ENCODE data around the gene CACUL1. TPM values are rescaled to one million over a fixed set of nuclear protein-coding genes. Genes with fewer than 3 reads are reported as not detected.
A peak's percentile ranks its signal among the peaks of the same experiment; 100 is the strongest.
"Not testable (repeated sequence)": the region's sequence is repeated elsewhere in the genome, so short reads cannot be mapped to it uniquely, and the experiment has no call there.

Gene CACUL1
- total RNA-seq, 2 experiments from 2014 or later: 28.6 to 34.8 TPM

DNA sequence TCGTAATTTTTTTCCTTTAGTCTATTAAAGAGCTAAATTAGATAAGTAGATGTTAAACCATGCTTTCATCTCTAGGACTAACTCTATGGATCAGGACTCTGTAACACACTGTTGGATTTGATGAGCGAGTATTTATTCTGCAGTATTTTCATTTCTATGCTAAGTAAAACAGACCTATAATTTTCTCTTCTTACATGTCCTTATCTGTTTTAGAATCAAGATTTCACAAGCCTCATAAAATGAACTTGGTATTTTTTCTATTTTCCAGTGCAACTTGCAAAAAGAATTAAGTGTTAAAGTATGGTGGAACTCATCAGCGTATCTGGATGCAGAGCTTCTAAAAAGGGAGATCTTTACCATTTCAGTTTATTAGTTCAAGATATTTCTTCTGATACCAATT, 2.4 kb downstream of the CACUL1 start:
- Mint-ChIP-seq H3K9me3 (no peaks in the 10 kb centered on the region), H3K36me3 (peaks cover 22% of the 10 kb centered on the region), H3K4me1 (peaks cover 38% of the 10 kb centered on the region), H3K27ac (no peak overlapping the region), H3K27me3 (peaks cover 4% of the 10 kb centered on the region), H3K4me3 (peak overlapping the region; percentile 95)
- DNase-seq: no peak

- Mint-ChIP-seq H3K27me3 (no peaks in the 10 kb centered on the region), H3K36me3 (peaks cover 28% of the 10 kb centered on the region), H3K9me3 (no peaks in the 10 kb centered on the region), H3K4me1 (peaks cover 42% of the 10 kb centered on the region), H3K27ac (no peak overlapping the region), H3K4me3 (no peak overlapping the region)
- DNase-seq: no peak
Measured at GRCh38 chr10:118751265-118751664, 3.5 kb downstream of the CACUL1 start.

DNA sequence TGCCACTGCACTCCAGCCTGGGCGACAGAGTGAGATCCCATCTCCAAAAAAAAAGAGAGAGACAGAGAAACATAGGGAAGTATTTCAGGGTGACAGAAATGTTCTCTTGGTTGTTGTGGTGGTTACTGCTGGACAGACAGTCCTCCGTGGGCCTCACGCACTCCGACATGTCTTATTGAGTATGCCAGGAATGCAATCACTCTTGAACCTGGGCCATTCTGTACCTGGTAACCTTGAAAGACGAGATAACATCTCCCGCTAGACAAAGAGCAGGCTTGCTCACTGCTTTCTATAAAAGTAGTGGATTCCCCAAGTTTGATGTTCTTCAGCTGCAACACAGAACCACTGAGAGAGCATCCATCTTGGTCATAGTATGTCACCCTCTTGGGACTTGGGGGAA, 6.7 kb downstream of the CACUL1 start:
- H3K36me3 Mint-ChIP-seq: peaks cover 28% of the 10 kb centered on the region
- no peak overlapping the region for H3K4me3 Mint-ChIP-seq
- no peaks in the 10 kb centered on the region for H3K27me3 Mint-ChIP-seq
- H3K4me1 Mint-ChIP-seq: peaks cover 40% of the 10 kb centered on the region
- H3K9me3 Mint-ChIP-seq: no peaks in the 10 kb centered on the region
- DNase-seq: no peak
- no peak overlapping the region for H3K27ac Mint-ChIP-seq

DNA sequence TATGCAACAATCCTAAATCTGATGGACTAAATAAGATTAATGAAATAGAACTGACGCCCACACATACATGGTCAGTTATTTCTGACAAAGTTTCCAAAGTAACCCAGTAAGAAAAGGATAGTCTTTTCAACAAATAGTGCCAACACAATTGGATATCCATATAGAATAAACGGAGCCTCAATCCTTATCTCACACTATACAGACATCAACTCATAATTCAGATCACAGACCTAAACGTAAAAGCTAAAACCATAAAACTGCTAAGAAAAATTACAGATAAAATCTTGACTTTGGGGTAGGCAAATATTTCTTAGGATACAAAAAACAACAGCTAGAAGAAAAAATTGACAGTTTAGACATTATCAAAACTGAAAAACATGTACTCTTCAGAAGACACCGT, 8.5 kb downstream of the CACUL1 start:
- no peaks in the 10 kb centered on the region for H3K9me3 Mint-ChIP-seq
- peaks cover 27% of the 10 kb centered on the region for H3K36me3 Mint-ChIP-seq
- peaks cover 42% of the 10 kb centered on the region for H3K4me1 Mint-ChIP-seq
- H3K4me3 Mint-ChIP-seq: no peak overlapping the region
- H3K27me3 Mint-ChIP-seq: no peaks in the 10 kb centered on the region
- no peak for DNase-seq
- H3K27ac Mint-ChIP-seq: no peak overlapping the region

DNA sequence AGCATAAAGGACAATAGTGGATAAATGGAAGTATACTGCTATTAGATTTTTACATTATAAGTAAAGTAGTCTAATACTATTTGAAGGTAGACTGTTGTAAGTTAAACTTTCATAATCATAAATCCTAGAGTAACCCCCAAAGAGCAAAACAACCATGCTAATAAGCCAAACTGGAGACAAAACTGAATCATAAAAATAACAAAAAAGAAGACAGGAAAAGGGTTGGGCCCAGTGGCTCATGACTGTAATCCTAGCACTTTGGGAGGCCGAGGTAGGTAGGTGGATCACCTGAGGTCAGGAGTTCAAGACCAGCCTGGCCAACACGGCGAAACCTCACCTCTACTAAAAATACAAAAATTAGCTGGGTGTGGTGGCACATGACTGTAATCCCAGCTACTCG, 9.7 kb downstream of the CACUL1 start:
- Mint-ChIP-seq H3K4me3 (no peak overlapping the region), H3K27me3 (no peaks in the 10 kb centered on the region), H3K27ac (no peak overlapping the region), H3K36me3 (peaks cover 27% of the 10 kb centered on the region), H3K9me3 (no peaks in the 10 kb centered on the region), H3K4me1 (peaks cover 36% of the 10 kb centered on the region)
- no peak for DNase-seq

DNA sequence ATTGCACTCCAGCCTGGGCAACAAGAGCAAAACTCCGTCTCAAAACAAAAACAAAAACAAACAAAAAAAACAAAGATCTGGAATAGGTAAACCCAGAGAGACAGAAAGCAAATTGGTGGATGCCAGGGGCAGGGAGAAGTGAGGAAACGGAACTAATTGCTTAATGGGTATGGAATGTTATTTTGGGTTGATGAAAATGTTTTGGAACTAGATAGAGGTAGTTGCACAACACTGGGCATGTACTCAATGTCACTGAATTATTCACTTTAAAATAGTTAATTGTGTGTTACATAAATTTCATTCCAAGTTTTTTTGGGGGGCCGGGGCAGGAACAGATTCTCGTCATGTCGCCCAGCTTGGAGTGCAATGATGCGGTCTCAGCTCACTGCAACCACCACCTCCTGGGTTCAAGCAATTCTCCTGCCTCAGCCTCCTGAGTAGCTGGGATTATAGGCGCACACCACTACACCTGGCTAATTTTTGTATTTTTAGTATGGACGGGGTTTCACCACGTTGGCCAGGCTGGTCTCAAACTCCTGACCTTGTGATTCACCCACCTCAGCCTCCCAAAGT, 10.3 kb downstream of the CACUL1 start:
- peaks cover 24% of the 10 kb centered on the region for H3K36me3 Mint-ChIP-seq
- peaks cover 38% of the 10 kb centered on the region for H3K4me1 Mint-ChIP-seq
- not testable (repeated sequence) for DNase-seq, H3K4me3 Mint-ChIP-seq, H3K9me3 Mint-ChIP-seq, H3K27ac Mint-ChIP-seq, H3K27me3 Mint-ChIP-seq

DNA sequence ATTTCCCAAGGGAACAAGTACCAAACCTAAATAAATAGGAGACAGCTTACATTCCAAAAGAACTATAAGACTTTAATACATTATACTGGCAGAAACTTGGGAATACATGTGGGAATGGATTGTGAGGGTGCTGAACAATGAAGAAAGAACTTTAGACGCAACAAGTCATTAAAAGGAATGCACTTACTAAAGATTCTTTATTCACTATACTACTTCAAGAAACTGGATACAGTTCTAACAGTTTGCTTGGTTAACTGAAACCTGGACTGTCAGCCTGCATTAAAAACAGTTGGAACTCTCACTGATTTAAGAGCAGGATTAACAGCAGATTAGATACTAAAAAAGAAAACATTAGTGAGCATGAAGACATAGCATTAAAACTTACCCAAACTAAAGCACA, 12.0 kb downstream of the CACUL1 start:
- H3K27me3 Mint-ChIP-seq: no peaks in the 10 kb centered on the region
- peaks cover 46% of the 10 kb centered on the region for H3K4me1 Mint-ChIP-seq

GRCh38 chr10:118742032-118742431, 12.7 kb downstream of the CACUL1 start:
- H3K4me1 Mint-ChIP-seq: peaks cover 50% of the 10 kb centered on the region
- H3K9me3 Mint-ChIP-seq: no peaks in the 10 kb centered on the region

More for the DNA sequence above, 12.0 kb downstream of the CACUL1 start:
- Mint-ChIP-seq H3K4me3 (no peak overlapping the region), H3K36me3 (peaks cover 15% of the 10 kb centered on the region), H3K27ac (no peak overlapping the region), H3K9me3 (no peaks in the 10 kb centered on the region)
- no peak for DNase-seq

DNA sequence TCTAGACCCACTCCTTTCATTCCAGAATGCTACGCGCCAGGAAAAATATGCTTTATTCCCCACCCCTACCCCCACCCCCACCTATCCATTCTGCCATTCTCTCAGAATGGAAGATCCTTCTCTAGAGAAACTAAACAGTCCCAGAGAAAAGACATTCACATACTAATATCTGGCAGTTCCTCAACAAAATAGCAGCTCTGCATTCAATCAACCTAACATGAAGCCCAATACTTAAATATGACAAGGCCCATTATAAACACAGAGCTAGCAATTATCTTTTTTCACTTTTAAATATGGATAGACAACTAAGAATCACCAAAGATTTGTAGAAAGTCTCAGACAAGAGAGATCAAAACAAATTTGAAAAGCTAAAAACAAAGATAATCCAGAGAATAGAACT, 16.4 kb downstream of the CACUL1 start:
- H3K4me1 Mint-ChIP-seq: peaks cover 70% of the 10 kb centered on the region
- no peaks in the 10 kb centered on the region for H3K27me3 Mint-ChIP-seq
- no peaks in the 10 kb centered on the region for H3K9me3 Mint-ChIP-seq
- no peak overlapping the region for H3K4me3 Mint-ChIP-seq
- H3K36me3 Mint-ChIP-seq: peaks cover 7% of the 10 kb centered on the region
- no peak for DNase-seq
- no peak overlapping the region for H3K27ac Mint-ChIP-seq

More at GRCh38 chr10:118742032-118742431, 12.7 kb downstream of the CACUL1 start:
- Mint-ChIP-seq H3K4me3 (no peak overlapping the region), H3K27me3 (no peaks in the 10 kb centered on the region), H3K36me3 (peaks cover 9% of the 10 kb centered on the region), H3K27ac (no peak overlapping the region)
- no peak for DNase-seq

- Mint-ChIP-seq H3K27ac (no peak overlapping the region), H3K4me3 (no peak overlapping the region), H3K36me3 (peaks cover 6% of the 10 kb centered on the region), H3K27me3 (no peaks in the 10 kb centered on the region), H3K9me3 (no peaks in the 10 kb centered on the region), H3K4me1 (peaks cover 71% of the 10 kb centered on the region)
- no peak for DNase-seq
Measured at GRCh38 chr10:118737603-118738302, 17.0 kb downstream of the CACUL1 start.

- DNase-seq: no peak
- no peak overlapping the region for H3K27ac Mint-ChIP-seq
- no peaks in the 10 kb centered on the region for H3K27me3 Mint-ChIP-seq
- peaks cover 6% of the 10 kb centered on the region for H3K36me3 Mint-ChIP-seq
- H3K4me1 Mint-ChIP-seq: peaks cover 82% of the 10 kb centered on the region
- H3K4me3 Mint-ChIP-seq: no peak overlapping the region
- H3K9me3 Mint-ChIP-seq: no peaks in the 10 kb centered on the region
Measured at GRCh38 chr10:118735294-118735693, 19.5 kb downstream of the CACUL1 start.

GRCh38 chr10:118734475-118734874, 20.3 kb downstream of the CACUL1 start:
- DNase-seq: no peak
- no peak overlapping the region for H3K4me3 Mint-ChIP-seq
- peaks cover 7% of the 10 kb centered on the region for H3K36me3 Mint-ChIP-seq
- no peak overlapping the region for H3K27ac Mint-ChIP-seq
- peaks cover 88% of the 10 kb centered on the region for H3K4me1 Mint-ChIP-seq
- no peaks in the 10 kb centered on the region for H3K27me3 Mint-ChIP-seq
- no peaks in the 10 kb centered on the region for H3K9me3 Mint-ChIP-seq

- H3K36me3 Mint-ChIP-seq: peaks cover 9% of the 10 kb centered on the region
- H3K4me1 Mint-ChIP-seq: peaks cover 76% of the 10 kb centered on the region
- no peak for DNase-seq
- H3K9me3 Mint-ChIP-seq: no peaks in the 10 kb centered on the region
- H3K27me3 Mint-ChIP-seq: no peaks in the 10 kb centered on the region
- H3K27ac Mint-ChIP-seq: peak overlapping the region; percentile 72
- H3K4me3 Mint-ChIP-seq: peak overlapping the region; percentile 50
Measured at GRCh38 chr10:118732245-118733165, 22.3 kb downstream of the CACUL1 start.

DNA sequence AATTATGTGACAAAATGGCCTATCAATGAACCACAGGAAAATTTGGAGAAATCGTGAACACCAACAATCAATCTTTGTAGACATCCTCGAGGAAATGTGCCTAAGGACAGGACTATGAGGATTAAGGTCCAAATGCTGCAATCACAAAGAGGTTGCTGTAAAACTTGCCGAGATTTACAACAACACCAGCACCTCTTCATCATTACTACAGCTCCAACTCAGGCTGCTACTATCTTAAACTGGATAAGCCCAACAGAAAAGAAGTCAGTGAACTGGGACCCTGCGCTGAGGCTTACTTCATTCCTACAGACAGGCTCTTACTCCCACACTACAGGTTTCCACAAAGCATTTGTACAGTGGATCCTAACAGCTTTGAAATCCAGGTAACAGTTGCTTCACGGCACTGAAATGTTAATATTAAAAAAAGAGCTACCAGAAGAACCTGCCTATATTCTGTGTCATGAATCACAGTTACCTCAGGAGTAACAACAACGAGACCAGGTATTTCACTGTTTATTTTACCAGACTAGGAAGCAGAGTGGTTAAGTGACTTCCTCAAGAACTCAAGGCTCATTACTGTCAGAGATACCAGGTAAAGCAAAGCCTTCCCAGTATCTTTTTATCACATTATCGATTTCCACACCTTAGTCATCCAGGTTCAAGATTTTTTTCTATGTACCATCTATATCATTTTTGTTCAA, 23.9 kb downstream of the CACUL1 start:
- Mint-ChIP-seq H3K4me1 (peaks cover 64% of the 10 kb centered on the region), H3K27me3 (no peaks in the 10 kb centered on the region), H3K36me3 (peaks cover 9% of the 10 kb centered on the region), H3K27ac (no peak overlapping the region), H3K4me3 (no peak overlapping the region), H3K9me3 (no peaks in the 10 kb centered on the region)
- no peak for DNase-seq

All from activated naive CD8-positive, alpha-beta T cell treated with anti-CD3 and anti-CD28 coated beads for 36 hours (primary cell).